GM12874 (cell line): ENCODE results near the gene KRTAP5-3.

Source experiments
- CTCF ChIP-seq: IDR thresholded peaks from 2 replicates; pipeline ENCODE4 v1.5.1; 2011; ENCODE audit warnings: low read depth, mild to moderate bottlenecking, control low read depth, low read length, moderate library complexity; ENCODE audit not compliant: insufficient read depth

Gene KRTAP5-3

GRCh38 chr11:1608363-1608762, at the start of gene KRTAP5-3:
Gene KRTAP5-3 (minus strand): TSS chr11:1608463. CDS start chr11:1608385, 78 bp downstream.
- TF ChIP-seq CTCF, result no peak

- no peak for TF ChIP-seq CTCF
These were observed 48.4 kb upstream of the KRTAP5-3 start for GRCh38 chr11:1656670-1657069.

- TF ChIP-seq CTCF, result no peak
These were observed 47.8 kb upstream of the KRTAP5-3 start for GRCh38 chr11:1656061-1656441.

- no peak for TF ChIP-seq CTCF
These were observed 47.2 kb upstream of the KRTAP5-3 start for GRCh38 chr11:1655168-1656060.

- TF ChIP-seq CTCF, result no peak
These were observed 46.3 kb upstream of the KRTAP5-3 start for GRCh38 chr11:1654388-1655167.

GRCh38 chr11:1653541-1654387, 45.5 kb upstream of the KRTAP5-3 start:
- TF ChIP-seq CTCF, result no peak
